HG03039 (cell line): Measurements from ENCODE around the gene ISM1.

Experiments used
- ATAC-seq: cut with Tn5 transposase; IDR thresholded peaks from one replicate; pipeline ENCODE4 v1.9.1; 2021; ENCODE audit warnings: mild to moderate bottlenecking, moderate library complexity; ENCODE audit not compliant: unreplicated experiment

Gene ISM1

DNA sequence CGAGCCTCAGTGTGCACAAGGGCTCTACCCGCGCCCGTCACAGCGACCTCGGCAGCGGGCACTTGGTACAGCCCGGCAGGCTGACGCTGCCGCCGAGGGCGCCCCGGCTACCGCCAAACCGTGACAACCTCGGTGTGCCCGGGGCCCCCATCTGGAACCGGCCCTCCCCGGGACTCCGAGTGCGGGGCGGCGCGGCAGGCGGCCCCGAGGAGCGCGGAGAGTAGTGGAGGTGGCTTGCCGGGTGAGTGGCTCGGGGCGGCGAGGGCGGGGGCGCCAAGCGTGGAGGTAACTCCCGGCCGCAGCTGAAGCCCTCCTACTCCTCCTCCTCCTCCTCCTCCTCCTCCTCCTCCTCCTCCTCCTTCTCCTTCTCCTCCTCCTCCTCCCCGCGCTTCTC lies at the start of gene ISM1:
TSS of gene ISM1 (plus strand) at position 371 of the 394 bp plus-strand sequence. CDS start 503 bp downstream, outside the sequence.
- no peak for ATAC-seq

DNA sequence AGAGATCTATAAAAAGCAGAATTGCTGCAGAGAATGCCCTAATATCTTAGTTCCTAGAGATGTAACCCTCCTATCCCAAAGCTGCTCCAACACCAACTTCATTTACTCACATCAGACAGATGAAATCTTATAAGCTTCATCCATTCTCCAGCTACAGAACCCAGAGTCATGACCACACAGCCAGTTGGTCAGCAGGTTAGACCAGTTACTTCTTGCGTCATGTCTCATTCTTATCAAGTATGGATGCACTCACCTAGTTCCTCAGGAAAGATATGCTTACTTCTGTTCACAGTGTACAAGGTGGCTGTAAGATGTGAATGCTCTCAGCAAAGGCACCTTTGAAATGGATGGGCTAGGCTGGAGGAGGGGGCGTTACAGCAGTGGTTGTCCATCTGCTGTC lies 47.9 kb upstream of the ISM1 start:
- ATAC-seq, result no peak

DNA sequence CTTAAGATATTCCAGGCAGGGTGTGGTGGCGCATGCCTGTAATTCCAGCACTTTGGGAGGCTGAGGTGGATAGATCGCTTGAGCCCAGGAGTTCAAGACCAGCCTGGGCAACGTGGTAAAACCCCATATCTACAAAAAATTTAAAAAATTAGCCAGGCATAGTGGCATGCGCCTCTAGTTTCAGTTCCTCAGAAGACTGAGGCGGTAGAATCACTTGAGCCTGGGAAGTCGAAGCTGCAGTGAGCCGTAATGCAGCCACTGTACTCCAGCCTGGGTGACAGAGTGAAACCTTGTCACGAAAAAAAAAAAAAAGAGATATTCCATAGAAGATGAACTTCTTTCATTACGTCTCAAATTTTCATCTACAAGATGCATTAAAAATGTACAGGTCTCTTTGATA lies 46.7 kb upstream of the ISM1 start:
- no peak for ATAC-seq

DNA sequence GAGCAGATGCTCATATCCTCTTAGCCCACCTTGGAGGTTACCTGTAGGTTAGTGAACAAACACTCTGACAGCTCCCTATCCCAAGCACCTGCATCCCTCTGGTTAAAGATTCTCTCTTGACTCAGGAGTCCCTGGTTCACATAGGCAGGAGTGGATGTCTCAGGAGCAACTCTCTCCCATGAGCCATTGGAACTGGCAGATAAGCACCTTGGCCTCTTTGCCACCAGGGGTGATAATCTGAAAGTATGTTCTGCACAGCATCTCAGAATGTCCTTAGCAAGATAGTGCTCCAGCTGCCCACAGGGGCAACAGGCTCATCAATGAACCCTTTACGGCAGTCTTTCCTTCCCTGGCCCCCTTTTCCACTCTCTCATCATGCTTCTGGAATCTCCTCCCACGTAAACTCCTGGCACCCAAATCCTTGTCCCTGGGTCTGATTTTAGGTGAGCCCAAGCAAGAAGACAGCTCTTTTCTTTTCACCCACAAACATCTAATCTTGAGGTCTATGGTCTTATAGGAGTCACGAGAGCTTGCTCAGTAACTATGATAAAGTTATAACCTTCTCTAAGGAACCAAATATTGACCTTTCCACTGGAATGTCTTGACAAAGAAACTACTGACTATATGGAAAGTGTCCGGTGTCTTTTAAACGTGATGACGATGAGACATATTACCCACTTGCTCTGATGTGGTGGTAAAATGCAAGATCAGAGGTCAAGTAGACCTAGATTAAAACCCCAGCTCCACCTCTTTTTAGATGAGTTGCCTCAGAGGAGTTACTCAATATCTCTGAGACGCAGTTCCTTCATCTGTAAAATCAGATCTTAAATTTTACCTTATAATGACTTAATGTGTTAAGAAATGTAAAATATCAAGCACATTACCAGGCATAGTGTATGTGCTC lies 39.8 kb upstream of the ISM1 start:
- no peak for ATAC-seq

DNA sequence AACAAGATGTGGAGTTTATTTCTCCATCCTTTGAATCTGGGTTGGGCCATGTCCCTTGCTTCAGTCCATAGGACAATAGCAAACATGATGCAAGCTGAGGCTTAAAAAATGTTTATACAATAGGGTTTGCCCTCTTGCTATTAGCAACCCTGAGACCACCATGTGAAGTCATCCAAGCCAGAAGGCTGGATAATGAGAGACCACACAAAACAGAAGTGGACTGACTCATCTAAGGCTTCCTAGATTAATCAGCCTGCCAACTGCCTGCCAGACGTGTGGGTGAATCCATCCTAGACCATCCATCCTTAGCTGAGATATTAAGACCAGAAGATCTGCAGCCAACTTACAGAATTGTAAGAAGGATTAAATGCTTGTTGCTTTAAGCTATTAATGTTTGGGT lies 38.1 kb upstream of the ISM1 start:
- no peak for ATAC-seq

DNA sequence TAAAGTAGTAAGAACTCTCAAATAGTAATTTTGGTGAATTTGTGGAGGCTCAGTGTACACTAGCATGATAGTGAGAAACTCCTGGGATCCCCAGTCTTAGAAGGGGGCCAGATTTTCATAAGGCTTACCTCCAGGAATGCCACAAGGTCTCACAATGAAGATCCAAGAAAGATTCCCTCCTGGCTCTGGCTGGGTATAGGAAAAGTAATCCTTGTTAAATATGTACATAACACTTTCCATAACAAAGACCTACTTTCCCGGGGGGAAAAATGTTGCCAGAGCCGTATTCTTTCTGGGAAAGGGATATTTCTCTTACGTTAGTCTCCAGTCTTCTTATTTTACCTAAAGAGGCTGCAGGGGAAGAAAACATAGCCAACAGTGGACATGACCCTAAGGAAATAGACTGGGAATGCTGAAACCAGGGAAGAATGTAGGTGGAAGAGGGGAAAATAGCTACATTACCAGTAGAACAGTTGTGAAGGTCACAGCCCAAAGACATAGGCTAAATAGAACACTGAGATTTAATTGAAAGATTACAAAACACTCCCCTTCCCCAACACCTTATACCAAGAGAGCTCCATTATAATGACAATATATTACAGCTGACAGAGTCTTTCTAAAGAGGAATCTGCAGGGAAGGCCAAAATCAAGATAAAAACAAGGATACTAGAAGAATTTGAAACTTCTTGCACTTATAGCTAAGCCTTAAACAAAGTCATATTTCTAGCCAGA lies 34.9 kb upstream of the ISM1 start:
- no peak for ATAC-seq

DNA sequence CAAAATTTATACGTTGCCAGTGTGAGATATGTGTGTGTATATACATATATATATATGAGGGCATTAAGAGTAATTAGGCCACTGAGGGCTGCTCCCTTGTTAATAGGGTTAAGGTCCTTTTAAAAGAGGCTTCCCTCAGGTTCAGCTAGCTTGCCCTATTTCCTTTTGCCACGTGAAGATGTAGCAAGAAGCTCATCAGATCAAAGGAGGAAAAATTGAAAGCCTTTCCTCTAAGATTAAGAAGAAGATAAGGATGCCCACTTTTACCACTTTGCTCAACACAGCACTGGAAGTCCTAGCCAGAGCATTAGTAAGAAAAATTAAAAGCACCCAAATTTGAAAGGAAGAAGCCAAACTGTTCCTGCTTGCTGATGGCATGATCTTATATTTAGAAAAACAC lies 33.2 kb upstream of the ISM1 start:
- ATAC-seq, result no peak

DNA sequence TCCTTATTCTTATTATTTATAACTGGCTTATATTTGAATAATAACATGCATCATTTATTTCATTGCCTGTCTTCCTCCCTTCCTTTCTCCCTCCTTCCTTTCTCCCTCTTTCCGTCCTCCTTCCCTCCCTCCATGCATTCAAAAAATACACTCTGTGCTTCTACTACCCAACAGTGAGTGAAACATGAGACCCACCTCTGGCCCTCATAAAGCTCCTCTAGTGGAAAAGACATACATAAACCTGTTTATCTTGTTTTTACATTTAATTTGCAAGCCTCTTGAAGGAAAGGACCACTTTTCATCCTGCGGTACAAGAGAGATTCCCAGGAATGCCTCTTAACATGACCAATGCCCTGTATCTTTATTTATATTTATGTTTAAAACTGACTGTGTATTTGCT lies 21.8 kb upstream of the ISM1 start:
- ATAC-seq, result no peak

DNA sequence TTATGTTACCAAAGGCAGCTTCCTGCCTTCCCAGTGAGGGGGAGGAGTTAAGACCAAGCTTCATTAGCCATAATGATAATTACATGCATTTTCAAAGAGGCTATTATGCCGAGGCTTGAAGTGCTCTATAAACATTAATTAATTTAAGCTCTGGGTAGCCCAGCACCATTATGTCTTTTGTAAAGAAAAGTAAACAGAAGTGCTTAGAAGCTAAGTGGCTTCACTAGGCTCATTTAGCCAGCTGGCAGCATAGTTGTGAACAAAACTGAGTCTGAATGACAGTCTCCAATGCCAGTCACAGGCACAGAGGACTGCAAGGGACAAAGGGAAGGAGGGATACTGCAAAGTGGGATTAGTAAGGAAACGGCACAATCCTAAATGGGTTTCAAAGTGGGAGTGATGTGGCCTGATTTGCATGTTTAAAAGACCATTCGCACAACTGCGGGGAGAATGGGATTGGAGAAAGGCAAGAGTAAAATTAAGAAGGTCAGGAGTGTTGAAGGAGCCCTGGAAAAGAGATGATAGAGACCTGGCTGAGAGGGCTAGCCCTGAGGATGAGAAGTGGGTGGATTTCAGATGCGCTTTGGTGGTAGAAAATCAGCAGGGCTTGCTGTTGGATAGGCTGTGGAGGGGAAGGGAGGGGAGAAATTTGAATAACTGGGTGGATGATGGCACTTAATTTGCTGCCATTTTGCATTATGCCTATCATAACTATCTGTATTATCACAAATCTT lies 20.1 kb upstream of the ISM1 start:
- no peak for ATAC-seq

DNA sequence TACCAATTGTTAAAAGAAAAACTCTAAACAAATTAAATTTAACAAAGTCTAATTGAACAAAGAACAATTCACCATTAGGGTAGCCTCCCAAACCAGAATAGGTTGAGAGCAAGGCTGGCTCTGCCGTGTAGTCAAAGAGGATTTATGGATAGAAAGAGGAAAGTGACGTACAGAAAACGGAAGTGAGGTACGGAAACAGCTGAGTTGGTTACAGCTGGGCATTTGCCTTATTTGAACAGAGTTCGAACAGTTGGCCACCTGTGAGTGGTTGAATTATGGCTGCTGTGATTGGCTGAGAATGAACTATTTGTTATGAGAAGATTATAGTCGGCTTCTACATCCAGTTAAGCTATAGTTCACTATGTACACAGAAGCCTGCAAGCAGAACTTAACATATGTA lies 18.5 kb upstream of the ISM1 start:
- ATAC-seq, result no peak

DNA sequence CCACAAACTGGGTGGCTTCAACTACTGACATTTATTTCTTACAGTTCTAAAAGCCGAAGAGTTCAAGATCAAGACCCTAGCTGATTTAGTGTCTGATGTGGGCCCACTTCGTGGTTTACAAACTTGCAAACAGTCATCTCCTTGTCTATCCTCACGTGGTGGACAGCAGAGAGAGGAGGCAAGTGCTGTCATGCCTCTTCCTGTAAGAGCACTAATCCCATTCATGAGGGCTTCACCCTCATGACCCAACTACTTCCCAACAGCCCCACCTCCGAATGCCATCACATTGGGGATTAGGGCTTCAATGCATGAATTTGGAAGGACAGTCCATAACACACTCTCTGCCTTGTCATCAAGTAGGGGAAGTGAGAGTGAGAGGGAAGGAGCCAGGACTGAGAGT lies 15.6 kb upstream of the ISM1 start:
- no peak for ATAC-seq

DNA sequence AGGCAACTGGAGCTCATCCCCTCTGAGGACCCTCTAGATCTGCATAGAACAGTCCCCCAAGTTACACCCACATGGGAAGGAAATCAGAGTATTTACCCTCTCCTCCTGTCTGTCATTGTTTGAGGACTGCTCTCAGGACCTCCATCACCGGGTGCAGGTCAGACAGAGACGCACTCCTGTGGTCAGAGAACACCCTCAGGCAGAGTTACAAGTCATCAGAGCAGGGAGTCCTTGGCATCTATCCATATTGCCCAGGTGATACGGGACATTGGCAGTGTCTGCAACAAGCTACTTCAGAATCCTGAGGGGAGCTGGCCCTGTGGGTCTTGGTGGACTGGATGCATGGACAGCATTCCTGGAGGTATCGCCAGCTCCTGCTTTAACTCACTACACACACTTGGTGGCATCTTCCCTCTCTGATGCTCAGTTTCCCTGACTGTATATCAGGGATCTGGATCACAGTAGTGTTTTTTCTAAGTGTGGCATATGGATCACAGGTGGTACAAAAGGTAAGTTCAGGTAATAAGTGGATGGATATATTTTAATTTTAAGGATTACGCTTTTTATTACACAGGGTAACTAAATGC lies 15.1 kb upstream of the ISM1 start:
- ATAC-seq, result no peak

DNA sequence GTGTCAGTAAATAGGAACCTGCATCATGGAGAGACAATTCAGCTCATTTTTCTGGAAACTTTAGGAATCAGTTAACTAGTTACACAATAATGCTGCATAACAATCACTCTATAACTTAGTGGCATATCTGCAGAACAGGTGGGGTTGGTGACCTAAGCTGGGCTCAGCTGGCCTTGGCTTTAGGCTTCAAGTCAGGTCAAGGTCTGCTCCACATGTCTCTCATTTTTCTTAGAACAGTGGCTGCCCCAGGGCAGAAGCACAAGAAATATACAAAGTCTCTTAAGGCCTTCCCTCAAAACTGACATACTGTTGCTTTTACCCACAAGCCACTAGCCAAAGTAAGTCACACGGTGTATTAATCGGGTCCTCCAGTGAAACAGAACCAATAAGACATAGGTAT lies 14.1 kb upstream of the ISM1 start:
- no peak for ATAC-seq

DNA sequence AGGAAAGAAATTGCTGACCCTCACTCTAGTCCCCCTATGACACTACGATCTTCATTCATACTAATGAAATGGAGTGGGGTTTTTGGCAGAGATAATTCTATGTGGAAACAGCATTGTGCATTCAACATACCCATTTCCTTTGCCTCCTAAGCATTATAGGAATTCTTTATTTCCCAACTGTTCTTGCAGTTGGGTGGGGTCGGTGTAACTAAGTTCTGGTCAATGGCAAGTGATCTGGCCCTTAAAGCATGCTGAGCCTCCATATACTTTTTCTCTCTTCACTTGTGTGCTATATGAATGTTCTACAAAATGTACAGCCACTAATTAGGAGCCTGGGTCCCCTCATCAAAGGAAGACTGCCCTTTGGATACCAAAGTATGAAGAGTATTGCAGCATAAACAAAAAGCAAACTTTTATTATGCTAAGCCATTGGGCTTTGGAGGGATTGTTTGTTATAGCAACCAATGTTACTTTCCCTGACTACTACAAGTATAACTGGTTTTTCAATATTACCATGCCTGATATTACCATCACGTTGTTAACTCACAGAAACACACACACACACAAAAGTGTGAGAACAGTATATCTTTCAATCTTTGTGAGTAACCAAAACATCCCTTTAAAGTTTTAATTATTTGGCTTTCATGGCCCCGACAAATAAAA lies 9.0 kb upstream of the ISM1 start:
- ATAC-seq, result no peak

DNA sequence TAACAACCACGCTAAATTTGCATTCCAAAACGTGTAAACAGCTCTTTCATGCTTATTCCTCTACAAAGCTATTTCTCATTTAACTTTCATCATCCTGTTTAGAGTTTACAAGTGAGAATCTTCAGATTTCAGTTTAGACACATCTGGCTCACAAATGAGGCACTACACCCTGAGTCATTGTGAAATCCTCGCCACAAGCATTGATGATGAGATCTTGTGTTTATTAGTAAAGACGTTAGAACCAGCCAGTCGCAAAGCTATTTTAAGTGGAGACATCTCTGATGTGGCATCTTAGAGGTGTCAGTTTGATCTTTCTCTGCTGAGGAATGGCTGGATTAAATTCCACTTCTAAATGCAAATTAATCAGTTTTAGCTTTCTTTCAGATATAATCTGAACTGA lies 8.3 kb upstream of the ISM1 start:
- no peak for ATAC-seq

DNA sequence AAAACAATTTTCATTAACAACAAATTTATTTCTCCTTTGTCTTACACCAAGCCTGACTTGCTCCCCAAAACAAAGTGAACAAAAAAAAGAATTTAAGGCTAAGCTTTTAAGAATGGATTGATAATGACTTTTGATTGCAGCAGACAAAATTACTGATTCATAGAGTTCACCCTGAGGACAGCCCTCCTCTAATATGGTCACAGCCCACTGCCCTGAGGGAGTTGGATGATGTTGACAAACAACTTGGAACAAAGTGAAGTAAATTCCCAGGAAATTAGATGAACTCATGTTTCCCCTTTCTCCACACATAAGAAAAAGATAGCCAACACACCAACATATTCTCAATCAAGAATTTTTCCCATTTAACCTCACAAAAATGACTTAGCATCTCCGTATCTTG lies 7.7 kb upstream of the ISM1 start:
- ATAC-seq, result no peak

DNA sequence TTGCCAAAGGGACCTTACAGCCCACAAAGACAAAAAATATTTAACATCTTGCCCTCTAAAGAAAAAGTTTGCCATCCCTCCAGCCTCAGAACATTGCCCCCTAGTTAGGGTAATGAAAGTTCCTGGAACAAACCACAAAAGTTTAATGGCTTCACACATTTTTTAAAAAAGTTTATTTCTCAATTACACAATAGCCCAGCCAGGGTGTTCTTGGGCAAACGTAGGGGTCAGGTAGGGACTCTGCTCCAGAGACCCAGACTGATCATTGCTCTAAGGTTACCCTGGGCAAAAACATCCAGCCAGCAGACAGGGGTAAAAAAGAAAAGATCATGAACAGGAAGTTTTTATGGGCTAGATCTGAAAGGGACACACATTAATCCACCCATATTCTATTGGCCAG lies 4.5 kb upstream of the ISM1 start:
- ATAC-seq, result no peak

DNA sequence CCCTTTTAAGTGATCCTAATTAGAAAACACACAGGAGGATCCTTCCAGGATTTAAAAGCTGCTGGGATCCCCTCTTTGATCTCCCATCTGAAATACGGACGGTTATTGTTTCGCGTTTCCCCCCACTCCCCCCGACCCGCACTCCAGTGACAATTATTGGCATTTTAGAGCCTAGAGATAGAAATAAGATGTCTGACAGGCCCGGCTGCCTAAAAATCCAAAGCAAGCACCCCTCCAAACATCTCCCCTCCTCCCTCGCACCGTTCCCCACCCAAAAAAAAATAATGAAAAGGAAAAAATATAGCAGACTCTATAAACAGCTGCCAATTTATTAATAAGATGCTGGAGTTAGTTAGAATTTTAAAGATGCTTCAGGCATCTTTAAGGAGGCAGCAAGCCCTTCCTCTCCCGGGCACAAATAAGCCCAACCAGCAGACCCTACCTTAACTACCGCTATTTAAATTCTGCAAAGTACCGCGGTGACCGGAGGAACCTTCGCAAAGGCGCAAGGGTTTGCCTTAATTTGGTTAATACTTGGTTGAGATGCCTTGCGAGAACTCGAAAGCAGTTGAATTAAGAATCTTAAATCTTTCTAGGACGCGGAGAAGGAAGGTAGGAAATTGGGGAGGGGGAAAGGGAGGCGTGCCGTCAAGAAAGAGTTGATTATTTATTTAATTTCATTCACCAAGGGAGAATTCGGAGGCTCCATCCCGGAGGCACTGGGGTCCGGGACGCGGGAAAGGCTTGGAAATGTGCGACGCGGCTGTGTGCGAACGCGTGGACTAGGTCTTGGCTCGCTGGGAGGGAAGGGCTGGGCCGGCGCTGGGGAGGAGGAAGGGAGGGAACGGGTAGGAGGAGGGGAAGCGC lies 1.5 kb upstream of the ISM1 start:
- no peak for ATAC-seq

DNA sequence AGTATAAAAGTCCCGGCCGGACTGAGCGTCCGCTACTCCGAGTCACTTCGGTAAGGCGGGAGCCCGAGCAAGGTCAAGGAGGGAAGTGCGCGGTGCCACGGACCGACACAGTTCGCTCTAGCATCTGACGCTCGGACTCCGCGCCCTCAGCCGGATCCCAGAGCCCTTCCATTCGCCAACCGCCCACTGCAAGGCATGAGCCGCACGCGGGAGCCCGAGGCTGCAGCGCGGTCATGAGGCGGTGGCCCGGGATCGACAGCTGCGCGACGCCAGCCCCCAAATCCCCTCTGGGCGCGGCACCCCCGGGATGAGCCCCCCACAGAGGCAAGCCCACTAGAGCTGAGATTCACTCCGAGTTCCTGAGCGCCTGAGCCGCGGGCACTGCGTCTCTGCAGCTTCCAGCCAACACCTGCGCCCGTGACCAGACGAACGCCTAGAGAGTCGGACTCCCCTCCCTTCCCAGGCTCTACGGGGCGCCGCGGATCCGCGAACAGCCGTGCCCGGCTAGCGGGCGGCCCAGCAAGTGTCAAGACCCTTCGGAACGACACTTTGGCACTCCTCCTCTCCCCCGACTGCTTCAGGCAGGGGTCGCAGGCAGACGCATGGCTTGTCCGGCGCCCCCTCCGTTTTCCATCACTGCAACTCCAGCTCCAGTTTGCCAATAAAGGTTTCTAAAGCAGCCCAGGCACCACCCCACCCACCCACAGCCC lies 725 bp upstream of the ISM1 start:
- no peak for ATAC-seq
